Glomerular visceral epithelial cell (primary cell): ENCODE measurements around the gene SND1.

Source experiments
- DNase-seq: peaks from one replicate; pipeline ENCODE4 v3.0.0-alpha.2; 2016; ENCODE audit errors: extremely low spot score

SND1 gene

DNA sequence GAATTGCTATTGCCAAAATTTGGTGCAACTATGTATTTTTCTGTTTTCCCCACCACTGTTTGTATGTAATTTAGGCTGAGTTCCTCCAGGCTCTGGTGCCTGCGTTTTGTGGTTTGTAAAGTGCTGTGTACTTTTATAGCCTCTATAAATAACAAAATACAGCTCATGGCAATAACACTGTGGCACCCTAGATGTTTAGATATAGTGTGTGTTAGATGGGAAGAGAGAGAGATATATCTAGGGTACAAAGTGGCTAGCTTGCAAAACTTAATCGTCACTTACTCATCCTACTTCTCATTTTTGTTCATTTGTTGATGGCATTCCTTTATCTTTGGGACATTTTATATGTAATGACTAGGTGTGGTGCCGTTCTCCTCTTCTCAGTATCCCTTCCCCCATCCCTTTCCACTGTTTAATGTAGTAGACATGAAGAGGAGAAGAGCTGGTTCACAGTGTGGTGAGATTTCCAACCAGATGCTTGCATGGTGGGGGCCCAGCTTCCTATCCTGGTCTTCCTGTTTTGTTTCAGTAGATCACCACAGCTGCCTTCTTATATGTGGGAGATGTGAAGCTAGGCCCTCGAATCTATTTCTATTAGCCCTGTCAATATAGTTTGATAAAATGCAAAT, 115.0 kb downstream of the SND1 start:
- no peak for DNase-seq

DNA sequence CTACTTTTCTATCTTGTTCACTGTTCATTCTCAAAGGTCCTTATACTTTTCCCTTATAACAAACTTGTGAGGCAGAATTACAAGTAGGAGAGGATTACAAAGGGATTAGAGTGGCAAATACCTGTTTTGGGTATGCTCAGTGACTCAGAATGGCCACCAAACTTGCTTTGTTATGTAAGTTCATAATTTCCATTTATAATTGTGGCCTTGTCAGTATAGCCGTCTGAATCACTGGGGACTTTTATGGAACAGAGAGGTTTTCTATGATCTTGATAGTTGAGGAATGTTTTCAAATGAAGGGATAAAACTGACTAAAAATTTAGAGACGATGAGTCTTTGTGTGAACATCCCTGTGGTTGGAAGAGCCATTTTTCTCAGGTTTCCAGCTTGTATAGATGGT, 116.2 kb downstream of the SND1 start:
- no peak for DNase-seq

DNA sequence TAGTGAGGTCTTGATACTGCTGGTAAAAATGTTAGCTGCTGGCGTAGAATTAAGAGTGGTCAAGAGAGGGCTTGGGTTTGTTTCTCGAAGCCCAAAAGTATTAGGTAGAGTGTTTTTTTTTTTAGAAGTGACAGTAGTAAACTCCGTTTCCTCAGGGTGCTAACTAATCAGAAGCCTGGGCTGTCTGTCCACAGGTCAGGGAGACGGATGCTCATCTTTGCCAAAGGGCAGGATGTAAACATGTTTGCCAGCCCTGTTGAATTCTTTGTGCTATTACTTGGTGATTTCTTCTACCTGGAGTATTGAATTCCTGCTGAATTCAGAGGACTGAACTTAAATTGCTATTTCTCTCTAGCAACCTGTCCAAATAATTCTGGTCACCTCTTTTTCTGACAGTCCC, 117.1 kb downstream of the SND1 start:
- no peak for DNase-seq

DNA sequence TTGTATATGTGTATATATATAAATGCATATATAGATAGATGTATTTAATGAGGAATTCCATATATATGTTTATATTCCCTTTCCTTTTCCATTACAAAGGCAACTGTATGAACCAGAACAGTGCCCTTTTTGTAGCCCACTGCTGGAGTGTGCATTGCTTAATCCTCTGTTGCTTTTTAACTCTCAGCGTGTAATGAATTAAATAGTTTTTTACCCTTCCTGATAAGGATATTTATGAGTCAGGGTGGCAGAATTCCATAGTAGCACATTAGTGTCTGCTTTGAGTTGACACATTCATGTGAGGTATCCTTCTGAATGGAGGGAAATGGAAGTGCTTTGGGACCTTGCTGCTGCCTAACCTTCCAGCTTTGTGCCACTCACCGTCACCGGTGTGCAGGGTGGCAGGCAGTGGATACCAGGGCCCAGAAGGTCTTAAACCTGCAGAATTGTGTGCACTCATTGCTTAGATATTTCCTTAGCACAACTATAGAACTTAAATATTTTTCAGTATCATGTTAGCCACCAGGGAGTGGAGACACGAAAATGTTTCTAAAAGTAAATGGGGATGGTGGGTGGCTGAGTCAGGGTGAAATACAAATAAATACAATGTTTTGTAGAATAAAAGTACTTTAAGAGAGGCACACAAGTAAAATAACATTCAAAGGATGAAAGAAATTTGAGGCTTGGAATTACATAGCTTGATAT, 117.9 kb downstream of the SND1 start:
- DNase-seq, result peak; percentile 30

DNA sequence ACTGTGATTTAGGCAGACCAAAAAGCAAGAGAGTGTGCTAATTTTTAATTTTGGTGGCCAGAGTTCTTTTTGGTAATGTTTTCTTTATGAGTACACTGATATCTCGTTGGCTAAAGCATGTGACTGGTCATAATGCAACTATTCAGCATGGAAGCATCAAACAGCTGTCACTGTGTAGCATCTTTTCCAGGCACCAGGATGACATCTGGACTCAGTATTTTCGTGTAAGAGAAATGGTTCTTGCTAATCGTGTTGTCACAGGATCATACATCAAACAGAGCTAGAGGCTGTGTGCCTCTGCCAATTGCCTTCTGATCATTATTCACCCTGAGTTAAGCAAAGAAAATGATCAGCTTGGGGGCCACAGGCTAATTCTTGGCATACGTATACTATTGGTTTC, 118.9 kb downstream of the SND1 start:
- no peak for DNase-seq

DNA sequence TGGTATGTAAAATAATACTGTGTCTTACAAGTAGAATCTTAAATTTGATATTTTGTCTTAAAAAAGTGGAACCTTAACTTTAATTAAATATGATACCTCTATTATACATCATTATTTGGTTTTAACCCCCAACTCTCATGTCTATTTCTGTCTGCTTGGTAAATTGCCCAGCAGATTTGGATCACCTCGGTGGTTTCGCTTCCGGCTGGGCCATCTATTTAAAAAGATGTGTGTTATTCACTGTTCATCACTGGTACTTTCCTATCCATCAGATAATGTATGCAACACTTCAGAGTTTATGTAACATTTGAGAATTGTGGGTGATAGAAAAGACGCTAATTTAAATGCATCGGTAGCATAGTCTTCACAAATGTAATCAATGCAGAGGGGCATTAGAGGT, 119.7 kb downstream of the SND1 start:
- DNase-seq, result no peak

DNA sequence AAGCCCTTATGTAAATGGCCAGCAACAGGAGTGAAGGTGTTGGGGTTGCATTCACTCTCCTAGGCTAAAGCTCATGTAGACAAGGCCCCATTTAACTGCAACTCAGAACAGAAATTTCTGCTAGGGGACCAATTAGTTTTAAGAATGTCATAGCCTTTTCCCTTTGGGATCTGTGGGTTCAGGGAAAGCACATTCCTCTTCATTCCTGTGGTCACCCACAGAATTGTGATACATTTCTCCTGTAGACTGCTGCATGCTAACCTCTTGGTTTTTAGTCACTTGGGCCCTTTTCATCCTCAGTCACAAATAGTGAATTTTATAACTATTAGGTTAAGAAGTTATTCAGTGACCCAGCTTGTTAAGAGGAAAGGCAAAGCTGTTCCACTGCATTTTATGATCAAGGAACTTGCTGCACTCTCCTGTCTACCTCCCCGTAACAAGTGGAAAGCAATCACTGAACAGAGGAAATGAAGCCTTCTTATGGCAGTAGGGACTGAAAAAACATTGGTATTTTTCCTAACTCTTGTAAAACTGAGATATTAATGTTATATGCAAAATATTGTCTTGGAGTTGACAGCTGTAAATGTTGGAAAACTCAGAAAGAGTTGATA, 124.9 kb downstream of the SND1 start:
- peak; percentile 88 for DNase-seq

DNA sequence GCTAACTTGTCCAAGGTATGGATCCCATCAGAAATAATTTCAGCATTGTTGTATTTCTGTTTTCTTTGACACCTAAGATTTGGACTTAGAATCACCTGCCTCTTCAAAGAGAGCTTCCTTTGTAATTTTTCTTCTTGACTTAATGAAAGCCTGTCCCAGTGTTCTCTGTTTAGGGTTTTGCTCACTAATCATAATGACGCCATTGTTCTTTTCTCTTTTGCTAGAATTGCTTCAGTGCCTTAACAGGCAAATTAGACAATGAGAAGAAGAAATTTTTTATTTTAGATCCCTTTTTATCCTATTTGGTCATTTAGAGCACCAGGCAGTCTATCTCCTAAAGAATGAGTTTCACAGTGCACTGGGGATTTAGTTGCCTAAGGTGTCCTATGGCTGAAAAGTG, 128.5 kb downstream of the SND1 start:
- no peak for DNase-seq

DNA sequence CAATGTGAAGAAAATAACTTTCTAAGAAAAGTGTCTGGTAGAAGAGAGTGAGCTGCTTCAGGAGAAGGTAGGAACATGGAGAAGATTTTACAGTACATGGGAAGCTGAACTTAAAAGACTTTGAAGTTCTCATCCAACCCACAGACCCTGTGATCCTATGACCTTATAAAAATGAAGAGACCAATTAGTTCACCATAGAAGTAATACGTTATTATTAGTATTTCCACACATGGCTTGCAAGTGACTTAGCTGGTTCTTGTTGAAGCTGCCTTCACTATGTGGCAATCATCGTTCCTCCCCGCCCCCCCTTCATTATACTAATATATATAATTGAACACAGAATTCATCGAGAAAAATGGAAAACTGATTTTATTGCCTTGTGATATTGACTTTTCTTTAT, 129.1 kb downstream of the SND1 start:
- no peak for DNase-seq

DNA sequence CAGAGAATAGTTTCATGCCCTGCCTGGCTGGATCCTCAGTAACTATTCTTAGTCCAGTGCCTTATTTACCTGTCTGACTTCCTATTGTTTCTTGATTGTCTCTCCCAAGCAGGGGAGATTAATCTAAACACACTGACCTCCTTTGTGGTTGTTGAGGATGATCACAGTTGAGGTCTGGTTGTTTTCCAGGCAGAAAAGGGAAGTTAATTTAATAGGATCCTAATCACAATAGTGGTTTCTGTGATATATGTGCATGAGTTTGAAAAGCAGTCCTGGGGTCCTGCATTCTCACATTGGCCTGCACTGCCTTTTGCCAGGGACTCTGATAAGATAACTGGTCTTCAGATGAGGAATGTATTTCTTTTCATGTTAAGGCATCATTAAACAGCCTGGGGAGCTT, 130.1 kb downstream of the SND1 start:
- DNase-seq, result no peak

DNA sequence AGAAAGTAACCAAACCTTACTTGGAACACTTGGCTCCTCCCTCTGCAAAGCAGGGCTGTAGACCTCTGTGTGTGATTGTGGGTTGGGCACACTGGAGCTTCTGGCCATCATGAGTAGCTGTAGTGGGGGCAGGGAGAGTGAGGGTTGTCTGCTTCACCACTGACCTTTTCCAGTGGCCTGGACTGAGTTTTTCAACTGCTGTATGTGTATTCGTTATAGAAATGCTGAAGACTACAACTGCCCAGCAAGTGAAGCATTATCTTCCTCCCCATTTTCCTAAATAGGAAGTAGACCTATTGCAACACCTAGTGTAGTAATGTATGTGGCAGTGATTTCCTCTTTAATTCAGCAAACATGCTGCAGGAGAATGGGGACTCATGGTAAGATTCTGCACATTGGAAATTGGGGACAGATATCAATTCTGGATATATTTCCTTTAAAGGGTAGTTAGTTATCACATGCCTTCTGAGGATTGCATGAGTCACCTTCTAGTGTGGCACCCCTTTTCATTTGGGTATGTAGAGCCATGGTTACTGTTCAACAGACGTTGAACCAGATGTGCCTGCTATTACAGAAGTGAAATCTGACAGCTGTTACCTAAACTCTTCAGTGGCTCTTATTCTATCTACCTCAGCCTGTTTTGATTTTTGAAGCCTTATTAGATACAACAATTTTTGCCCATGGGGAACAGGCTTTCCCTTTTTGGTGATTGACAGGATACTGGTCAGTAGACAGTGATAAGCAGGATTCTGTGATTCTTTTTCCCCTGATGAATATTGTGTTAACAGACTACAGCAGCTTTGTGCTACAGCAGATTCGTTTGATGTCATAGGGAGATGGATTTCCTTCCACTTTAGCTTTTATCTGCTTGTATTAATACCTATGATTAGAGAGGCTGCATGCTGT, 130.9 kb downstream of the SND1 start:
- no peak for DNase-seq

DNA sequence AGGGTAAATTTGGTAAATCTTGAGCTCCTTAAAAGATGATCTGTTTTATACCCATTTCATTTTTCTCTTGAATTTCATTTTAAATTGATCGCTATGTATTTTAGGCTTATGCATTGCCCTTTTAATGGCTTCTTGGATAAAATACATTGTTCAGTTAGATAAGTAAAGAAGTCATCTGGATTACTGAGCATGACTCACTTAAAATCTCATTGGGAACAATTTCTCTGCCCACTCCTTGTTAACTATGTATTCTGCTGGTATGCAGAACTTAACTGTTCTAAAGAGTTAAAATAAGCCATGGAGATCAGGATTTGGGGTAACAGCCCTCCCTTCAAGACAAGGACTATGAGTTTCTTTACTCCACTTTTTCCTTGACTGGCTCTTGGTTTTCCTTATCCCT, 134.2 kb downstream of the SND1 start:
- no peak for DNase-seq

DNA sequence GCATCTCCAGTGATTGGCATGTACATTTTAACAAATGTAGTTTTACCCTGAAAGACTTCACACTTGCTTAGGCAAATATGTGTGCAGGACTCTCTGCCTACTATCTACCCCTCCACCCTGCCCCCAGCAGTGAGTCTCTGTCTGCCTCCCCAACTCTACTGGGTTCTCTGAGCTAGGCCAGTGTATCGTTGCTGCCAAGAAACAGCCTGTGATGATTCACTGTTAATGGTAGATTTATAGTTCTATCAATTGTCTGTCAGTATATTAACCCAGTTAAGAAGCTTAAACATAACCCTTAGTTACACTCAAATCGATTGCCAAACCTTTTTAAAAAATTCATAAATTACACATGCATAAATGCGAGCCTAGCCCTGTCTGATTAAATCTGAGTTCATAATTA, 137.0 kb downstream of the SND1 start:
- no peak for DNase-seq

DNA sequence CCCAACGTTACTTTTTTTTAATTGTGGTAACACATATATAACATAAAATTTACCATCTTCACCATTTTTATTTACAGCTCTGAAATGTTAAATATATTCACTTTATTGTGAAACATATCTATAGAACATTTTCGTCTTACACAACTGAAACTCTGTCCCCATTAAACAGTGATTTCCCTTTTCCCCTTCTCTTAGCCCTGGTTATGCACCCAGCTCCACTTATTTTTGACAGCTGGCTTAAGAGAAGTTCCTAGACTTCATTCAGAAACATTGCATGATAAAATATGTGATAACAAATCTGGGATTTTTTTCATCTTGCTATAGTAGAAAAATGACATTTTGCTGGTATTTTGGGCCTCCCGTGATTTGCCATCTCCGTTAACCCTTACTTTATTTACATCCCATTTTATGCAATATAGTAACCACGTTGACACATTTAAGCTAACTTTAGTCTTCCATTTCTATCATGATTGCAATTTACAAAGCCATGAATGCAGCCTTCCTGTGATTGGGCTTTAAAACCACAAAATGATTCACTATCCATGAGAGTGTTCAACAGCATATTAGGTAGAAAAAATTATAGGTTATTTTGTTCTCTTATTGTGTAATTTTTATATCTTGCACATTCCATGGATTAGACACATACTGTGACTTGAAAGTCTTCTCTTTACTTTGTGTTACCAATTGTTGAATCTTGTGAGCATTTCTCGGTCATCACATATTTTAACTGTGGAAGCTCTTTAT, 139.6 kb downstream of the SND1 start:
- DNase-seq, result no peak

DNA sequence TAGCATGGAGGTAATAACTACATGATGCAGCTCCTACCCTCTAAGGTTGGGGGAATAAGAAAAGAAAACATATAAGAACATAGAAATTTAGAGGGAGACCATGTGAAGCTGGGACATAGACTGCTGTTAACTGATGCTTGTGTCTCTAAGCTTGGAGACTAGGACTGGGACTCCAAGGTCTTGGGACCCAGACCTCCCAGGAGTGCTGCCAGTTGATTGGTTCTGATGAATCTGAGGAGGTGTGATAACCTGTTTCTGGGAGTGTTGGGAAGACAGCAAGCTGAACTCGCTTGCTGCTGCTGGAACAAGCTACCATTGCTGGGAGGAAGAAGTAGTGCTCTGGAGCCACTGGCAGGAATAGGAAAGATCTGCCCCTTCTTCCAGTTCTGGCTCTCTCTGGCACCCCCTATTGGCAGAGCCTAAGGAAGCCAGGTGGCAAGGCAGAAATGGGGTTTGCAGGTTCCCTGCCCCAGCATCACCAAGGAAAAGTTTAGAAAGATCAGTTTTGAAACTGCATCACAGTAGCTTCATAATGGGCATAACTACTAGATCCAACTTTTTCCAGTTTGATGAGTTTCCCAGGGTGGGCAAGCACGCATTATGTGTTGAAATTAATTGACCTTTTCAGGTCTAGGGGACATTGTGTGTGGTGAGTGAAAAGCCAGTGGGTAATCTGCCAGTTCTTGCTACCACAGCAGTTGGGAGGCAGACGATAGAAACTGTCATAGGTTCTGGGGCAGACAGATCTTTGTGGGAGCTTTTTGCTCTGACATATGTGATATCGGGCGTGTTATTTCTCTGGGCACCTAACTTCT, 140.7 kb downstream of the SND1 start:
- no peak for DNase-seq

DNA sequence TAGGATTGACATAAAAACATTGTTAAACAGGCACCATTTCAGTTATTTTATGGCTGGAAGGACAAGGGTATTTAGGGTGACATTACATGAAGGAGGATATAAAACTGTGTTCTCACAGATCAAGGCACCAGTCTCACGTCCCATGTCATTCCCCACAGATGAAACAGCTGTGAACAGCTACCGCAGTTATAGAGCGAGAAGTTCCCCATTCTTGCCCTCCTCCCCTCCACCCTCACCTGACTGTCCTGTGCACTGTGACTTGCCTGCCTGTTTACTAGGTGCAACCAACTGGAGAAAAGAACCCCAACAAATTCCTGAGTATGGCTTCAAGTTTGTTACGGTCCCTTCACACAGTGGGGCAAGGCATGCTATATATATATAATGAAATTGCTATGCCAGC, 141.6 kb downstream of the SND1 start:
- DNase-seq, result no peak

DNA sequence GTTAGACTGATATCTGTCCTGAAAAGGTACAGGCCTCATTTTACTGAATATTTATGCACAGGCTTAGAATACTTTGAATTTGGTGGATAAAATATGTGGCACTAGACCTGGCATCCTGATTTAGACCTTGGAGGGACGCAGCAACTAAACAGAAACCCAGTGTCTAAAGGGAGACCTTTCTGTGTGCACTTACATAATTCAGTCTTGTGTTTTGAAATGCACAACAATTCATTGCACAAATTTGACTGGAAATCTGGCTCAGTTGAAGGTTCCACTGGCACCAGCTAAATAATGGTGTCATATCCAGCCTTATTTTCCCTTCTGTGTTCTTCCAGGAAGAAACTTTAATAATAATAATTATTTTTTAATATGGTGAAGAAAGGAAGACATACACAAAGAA, 142.1 kb downstream of the SND1 start:
- DNase-seq, result no peak

DNA sequence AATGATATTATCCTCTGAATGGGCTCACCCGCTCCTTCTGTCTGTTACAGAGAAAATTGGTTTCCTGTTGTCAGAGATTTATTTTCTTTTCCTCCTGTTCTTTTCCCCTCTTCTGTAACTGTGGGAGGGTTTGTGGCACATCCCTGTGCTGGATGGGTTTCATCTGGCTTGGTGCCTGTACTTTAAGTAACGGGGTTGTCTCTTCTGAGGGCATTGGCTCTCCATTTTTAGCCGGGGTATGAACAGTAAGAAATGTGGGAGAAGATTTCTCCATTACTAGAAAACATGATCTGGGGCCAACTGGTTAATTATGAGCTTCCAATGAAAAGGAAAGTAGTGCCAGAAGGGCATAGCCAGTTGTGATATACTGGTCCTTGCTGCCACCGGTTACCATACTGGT, 142.6 kb downstream of the SND1 start:
- no peak for DNase-seq

DNA sequence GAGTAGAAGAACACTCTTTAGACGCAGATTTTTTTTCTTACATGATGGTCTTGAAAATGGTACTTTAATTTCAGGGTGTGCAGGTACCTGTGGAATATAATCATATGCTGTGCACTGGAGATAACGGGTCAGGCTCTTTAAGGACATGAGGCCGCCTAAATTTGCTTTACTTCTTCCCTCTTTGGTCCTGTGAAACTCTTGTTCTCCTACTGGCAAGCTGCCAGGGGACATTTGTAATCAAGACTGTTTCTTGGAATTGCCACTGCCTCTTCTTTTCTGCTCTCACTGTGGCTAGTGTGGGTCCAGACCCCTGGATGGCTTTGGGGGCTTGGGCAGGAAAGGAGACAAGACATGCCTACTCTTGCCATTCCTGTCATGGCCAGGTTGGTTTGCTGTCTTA, 146.0 kb downstream of the SND1 start:
- DNase-seq, result no peak

DNA sequence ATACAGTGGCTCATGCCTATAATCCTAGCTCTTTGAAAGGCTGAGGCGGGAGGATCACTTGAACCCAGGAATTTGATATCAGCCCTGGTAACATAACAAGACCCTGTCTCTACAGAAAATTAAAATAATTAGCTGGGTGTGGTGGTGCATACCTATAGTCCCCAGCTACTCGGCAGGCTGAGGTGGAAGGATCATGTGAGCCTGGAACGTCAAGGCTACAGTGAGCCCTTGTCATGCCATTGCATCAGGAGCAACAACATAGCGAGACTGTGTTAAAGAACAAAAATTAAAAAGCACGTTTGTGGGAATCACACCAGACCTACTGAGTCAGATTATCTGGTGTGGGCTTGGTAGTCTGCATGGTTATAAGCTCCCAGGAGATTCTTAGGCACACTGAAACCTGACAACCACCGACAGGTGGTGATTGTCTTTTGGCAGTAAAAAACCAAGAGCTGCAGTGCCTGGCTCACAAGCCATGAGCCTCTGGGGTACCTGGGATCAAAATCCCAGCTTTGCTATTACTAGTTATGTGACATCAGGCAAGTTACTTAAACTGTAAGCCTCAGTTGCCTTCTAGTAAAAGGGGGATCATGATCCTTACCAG, 146.9 kb downstream of the SND1 start:
- DNase-seq, result no peak
